DMS79 treated with DMSO at 0.1 percent for 48 hours (cell line): ENCODE measurements around the gene FBXO15.

ENCODE experiments used
- DNase-seq: peaks from one replicate; lab custom pipeline; 2025; lab: John Stamatoyannopoulos, UW

The FBXO15 gene

GRCh38 chr18:74060579-74060978 lies 87.1 kb downstream of the FBXO15 start:
- no peak for DNase-seq

- DNase-seq, result no peak
Measured at GRCh38 chr18:74050807-74051206, 96.8 kb downstream of the FBXO15 start.

GRCh38 chr18:74040459-74041332 lies 106.9 kb downstream of the FBXO15 start:
- DNase-seq, result no peak

GRCh38 chr18:74040008-74040407 lies 107.6 kb downstream of the FBXO15 start:
- no peak for DNase-seq

DNA sequence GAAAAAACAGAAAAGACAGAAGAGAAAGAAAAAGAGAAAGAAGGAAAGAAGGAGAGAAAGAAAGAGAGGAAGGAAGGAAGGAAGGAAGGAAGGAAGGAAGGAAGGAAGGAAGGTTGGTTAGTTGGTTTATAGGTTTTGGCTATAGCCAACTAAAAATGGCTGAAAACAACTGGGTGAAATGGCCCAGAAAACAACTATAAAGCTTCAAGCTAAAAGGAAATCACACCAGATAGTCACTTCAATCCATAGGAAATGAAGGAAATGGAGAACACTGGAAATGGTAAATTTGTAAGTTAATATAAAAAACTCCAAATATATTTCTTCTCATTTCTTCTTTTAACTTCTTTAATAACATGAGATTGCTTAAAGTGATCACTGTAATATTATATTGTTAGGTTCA lies 118.5 kb downstream of the FBXO15 start:
- DNase-seq, result no peak
